DOHH2 (cell line): ENCODE results near the gene PLA2G6.

Experiments
- H3F3A ChIP-seq: fragments of 200-600 bp; sonication (generic), shearing (Covaris generic); 2 replicates; pipeline ENCODE4 v1.6.0; 2016; ENCODE audit warnings: antibody characterized with exemption, mild to moderate bottlenecking; ENCODE audit not compliant: control insufficient read depth, insufficient read depth
- H3K27ac ChIP-seq: fragments of 200-600 bp; sonication (generic); 2 replicates; pipeline ENCODE4 v1.5.1; 2014; ENCODE audit warnings: low read depth, mild to moderate bottlenecking, low read length, moderate library complexity
- H3K27me3 ChIP-seq: fragments of 200-600 bp; sonication (generic); 2 replicates; pipeline ENCODE4 v1.6.1; 2014; ENCODE audit warnings: mild to moderate bottlenecking, low read length, mixed read lengths; ENCODE audit not compliant: control insufficient read depth
- H3K36me3 ChIP-seq: fragments of 200-600 bp; sonication (generic); 2 replicates; pipeline ENCODE4 v1.6.1; 2014; ENCODE audit warnings: mild to moderate bottlenecking, low read length, moderate library complexity, mixed read lengths; ENCODE audit not compliant: control insufficient read depth
- H3K4me1 ChIP-seq: fragments of 200-600 bp; sonication (generic); 2 replicates; pipeline ENCODE4 v1.6.1; 2014; ENCODE audit warnings: mild to moderate bottlenecking, low read length, mixed read lengths; ENCODE audit not compliant: control insufficient read depth
- H3K4me2 ChIP-seq: fragments of 200-600 bp; sonication (generic); 2 replicates; pipeline ENCODE4 v1.6.0; 2014; ENCODE audit warnings: mild to moderate bottlenecking, low read length, moderate library complexity
- H3K4me3 ChIP-seq: fragments of 200-600 bp; sonication (generic); 2 replicates; pipeline ENCODE4 v1.5.1; 2014; ENCODE audit warnings: mild to moderate bottlenecking, low read length, mixed read lengths
- H3K79me2 ChIP-seq: fragments of 200-600 bp; sonication (generic); 2 replicates; pipeline ENCODE4 v1.6.1; 2014; ENCODE audit warnings: mild to moderate bottlenecking, low read length, mixed read lengths; ENCODE audit not compliant: control insufficient read depth
- H3K9me2 ChIP-seq: fragments of 200-600 bp; sonication (generic); replicated peaks from 2 replicates; pipeline ENCODE4 v1.6.1; 2014; ENCODE audit warnings: mild to moderate bottlenecking, low read length, mixed read lengths; ENCODE audit not compliant: control insufficient read depth
- H3K9me3 ChIP-seq: fragments of 200-600 bp; sonication (generic); 2 replicates; pipeline ENCODE4 v1.6.1; 2014; ENCODE audit warnings: antibody characterized with exemption, low read length, mixed read lengths; ENCODE audit not compliant: control insufficient read depth, insufficient read depth
- H4K20me1 ChIP-seq: fragments of 200-600 bp; sonication (generic); 2 replicates; pipeline ENCODE4 v1.6.0; 2014; ENCODE audit warnings: low read depth, mild to moderate bottlenecking, antibody characterized with exemption, low read length, moderate library complexity; ENCODE audit not compliant: control insufficient read depth, insufficient read depth
- EZH2phosphoT487 ChIP-seq: fragments of 200-600 bp; sonication (generic); IDR thresholded peaks from 2 replicates; pipeline ENCODE4 v1.6.1; 2017; ENCODE audit warnings: borderline replicate concordance, mild to moderate bottlenecking, antibody characterized with exemption, low read length, moderate library complexity, mixed read lengths
- TF ChIP-seq, protein P1 (sequence below): fragments of 200-600 bp; sonication (generic); IDR thresholded peaks from one replicate; pipeline ENCODE4 v1.5.1; 2014; ENCODE audit warnings: antibody characterized with exemption, mild to moderate bottlenecking, low read depth, low read length; ENCODE audit not compliant: poor library complexity, severe bottlenecking

The PLA2G6 gene

DNA sequence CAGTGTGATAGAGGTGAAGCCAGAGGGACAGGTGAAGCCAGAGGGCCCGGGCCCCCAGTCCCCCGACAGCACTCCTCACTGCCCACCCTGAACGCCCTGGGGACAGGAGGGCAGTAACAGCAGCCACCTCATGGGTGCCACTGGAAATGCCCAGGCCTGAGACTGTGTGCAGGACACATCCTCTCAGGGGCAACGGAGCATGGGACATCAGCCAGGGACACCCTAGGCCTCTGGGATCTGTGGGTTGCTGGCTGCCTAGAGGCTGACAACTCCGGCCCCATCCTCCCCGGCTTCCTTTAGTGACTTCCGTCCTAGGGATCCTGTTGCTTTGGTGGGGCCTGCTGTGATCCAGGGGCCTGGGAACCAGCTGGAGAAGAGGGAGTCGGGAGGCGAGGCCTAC is 53.8 kb downstream of the PLA2G6 start:
- H3K9me3 ChIP-seq, result no peaks in the 10 kb centered on the region
- H3K4me3 ChIP-seq, result no peak overlapping the region
- no peaks in the 10 kb centered on the region for H3K4me1 ChIP-seq
- H3K4me2 ChIP-seq, result no peak overlapping the region
- no peak for TF ChIP-seq EZH2phosphoT487
- TF ChIP-seq, protein P1, sequence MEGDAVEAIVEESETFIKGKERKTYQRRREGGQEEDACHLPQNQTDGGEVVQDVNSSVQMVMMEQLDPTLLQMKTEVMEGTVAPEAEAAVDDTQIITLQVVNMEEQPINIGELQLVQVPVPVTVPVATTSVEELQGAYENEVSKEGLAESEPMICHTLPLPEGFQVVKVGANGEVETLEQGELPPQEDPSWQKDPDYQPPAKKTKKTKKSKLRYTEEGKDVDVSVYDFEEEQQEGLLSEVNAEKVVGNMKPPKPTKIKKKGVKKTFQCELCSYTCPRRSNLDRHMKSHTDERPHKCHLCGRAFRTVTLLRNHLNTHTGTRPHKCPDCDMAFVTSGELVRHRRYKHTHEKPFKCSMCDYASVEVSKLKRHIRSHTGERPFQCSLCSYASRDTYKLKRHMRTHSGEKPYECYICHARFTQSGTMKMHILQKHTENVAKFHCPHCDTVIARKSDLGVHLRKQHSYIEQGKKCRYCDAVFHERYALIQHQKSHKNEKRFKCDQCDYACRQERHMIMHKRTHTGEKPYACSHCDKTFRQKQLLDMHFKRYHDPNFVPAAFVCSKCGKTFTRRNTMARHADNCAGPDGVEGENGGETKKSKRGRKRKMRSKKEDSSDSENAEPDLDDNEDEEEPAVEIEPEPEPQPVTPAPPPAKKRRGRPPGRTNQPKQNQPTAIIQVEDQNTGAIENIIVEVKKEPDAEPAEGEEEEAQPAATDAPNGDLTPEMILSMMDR, result no peak
- no peaks in the 10 kb centered on the region for H3K79me2 ChIP-seq
- no peak overlapping the region for H3K27ac ChIP-seq
- H3F3A ChIP-seq, result no peaks in the 10 kb centered on the region
- H4K20me1 ChIP-seq, result no peaks in the 10 kb centered on the region
- H3K36me3 ChIP-seq, result no peaks in the 10 kb centered on the region
- no peaks in the 10 kb centered on the region for H3K9me2 ChIP-seq
- H3K27me3 ChIP-seq, result no peaks in the 10 kb centered on the region

DNA sequence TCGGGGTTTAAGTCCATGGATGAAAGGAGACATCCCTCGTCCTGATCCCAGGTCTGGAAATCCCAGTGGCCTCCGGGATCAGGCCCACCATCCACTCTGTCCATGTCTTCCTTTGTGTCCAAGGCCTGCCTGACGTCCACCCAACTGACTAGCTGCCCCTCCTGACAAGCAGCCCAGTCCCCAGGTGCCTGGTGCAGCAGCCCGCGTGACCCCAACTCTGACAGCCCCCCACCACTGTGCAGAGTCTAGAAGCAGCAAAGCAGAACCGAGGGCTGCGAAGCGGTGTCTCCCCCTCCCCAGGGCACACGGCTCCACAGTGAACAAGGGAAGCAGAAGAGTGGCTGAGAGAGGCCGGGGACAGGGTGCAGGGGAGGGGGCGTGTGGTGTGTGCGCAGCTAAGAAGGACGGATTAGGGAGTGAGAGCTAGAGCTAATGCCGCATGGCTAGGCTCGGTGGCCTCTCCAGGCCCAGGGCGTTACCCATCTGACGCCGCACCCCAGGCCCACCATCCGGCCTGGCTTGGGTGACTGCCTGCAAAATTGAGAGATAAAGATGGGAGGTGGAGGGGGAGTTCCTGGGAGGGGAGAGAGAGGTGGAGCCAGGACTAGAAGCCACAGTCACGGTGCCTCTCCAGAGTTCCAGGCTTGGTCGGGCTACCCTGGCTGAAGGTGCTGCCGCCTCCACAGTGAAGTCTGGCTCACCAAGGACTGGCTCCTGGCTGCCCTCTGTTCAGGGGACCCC is 54.5 kb downstream of the PLA2G6 start:
- Histone ChIP-seq H3K27ac (no peak overlapping the region), H3K27me3 (no peaks in the 10 kb centered on the region), H3K4me1 (no peaks in the 10 kb centered on the region), H3K9me2 (no peaks in the 10 kb centered on the region), H3K9me3 (no peaks in the 10 kb centered on the region), H3K4me3 (no peak overlapping the region), H4K20me1 (no peaks in the 10 kb centered on the region), H3K36me3 (no peaks in the 10 kb centered on the region), H3F3A (no peaks in the 10 kb centered on the region), H3K4me2 (no peak overlapping the region), H3K79me2 (no peaks in the 10 kb centered on the region)
- TF ChIP-seq EZH2phosphoT487, result no peak
- TF ChIP-seq, protein P1, result no peak

DNA sequence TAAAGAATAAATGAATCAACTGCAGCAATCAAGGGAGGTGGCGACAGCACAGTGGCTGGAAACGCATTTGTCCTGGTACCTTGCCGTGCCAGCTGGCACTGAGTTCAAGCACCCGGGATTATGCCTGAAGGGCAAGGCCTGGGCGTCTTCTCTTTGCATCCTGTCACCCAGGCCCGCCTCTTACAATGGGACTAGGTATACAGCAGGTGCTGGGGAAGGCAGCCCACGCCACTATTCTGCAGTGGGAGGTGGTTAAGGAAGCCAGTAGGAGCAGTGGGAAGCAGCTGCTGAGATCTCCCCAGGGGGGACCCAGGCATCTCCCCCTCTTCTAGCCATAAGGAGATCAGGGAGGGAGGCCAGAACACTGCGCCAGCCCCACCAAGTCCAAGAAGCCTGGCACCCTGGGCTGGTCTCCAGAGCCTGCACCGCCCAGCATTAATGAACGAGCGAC is 55.9 kb downstream of the PLA2G6 start:
- Histone ChIP-seq H3K4me3 (no peak overlapping the region), H3K27ac (no peak overlapping the region), H3F3A (no peaks in the 10 kb centered on the region), H3K27me3 (no peaks in the 10 kb centered on the region), H3K4me2 (no peak overlapping the region), H4K20me1 (no peaks in the 10 kb centered on the region), H3K9me2 (no peaks in the 10 kb centered on the region), H3K79me2 (no peaks in the 10 kb centered on the region), H3K4me1 (no peaks in the 10 kb centered on the region), H3K36me3 (no peaks in the 10 kb centered on the region), H3K9me3 (no peaks in the 10 kb centered on the region)
- TF ChIP-seq EZH2phosphoT487, result no peak
- TF ChIP-seq, protein P1, result no peak
